ENCODE results near the gene CDK7.
"Not testable (repeated sequence)": the region's sequence is repeated elsewhere in the genome, so short reads cannot be mapped to it uniquely, and the experiment has no call there.

CDK7 gene

GRCh38 chr5:69237877-69238276, 3.2 kb downstream of the CDK7 start:
- no peak for FAIRE-seq
- no peak for DNase-seq (ENCODE audit: insufficient read length, low spot score)
- TF ChIP-seq CTCF (IDR thresholded peaks at IDR 0.05; ENCODE audit: insufficient read depth, missing control alignments): no peak

DNA sequence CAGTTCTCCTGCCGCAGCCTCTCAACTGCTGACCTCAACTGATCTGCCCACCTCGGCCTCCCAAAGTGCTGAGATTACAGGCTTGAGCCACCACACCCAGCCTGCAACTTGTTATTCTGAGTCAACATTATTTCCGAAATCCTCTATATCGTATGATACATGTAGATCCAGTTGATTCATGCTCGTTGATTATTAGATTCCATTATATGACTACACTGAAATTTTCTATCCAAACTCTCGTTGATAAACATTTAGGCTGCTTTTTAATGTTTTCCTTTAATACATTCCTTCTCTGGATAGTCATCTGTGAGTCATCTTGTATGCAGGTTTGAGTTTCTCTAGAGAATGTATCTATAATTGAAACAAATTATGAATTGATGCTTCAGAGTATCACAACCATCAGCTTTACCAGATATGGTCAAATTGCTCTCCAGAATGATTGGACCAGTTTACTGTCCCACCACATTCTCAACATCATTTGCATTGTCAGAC, 4.1 kb downstream of the CDK7 start:
- DNase-seq (ENCODE audit: insufficient read length, low spot score): no peak
- no peak for FAIRE-seq
- TF ChIP-seq CTCF (IDR thresholded peaks at IDR 0.05; ENCODE audit: insufficient read depth, missing control alignments): no peak

GRCh38 chr5:69242215-69242927, 7.7 kb downstream of the CDK7 start:
- DNase-seq (ENCODE audit: insufficient read length, low spot score) (no peak), FAIRE-seq (no peak)
- no peak for TF ChIP-seq CTCF (IDR thresholded peaks at IDR 0.05; ENCODE audit: insufficient read depth, missing control alignments)

DNA sequence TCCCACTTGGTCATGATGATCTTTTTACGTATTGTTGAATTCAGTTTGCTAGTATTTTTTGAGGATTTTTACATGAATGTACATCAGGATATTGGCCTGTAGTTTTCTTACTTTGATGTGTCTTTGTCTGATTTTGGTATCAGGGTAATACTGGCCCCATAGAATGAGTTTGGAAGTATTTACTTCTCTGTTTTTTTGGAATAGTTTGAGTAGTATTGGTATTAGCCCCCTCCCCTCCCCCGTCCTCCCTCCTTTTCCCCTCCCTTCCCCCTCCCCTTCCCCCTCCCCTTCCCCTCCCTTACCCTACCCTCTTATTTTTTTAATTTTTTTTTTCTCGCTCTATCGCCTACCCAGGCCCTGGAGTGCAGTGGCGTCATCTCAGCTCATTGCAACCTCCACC, 10.3 kb downstream of the CDK7 start:
- TF ChIP-seq CTCF (IDR thresholded peaks at IDR 0.05; ENCODE audit: insufficient read depth, missing control alignments): no peak
- no peak for DNase-seq (ENCODE audit: insufficient read length, low spot score)
- FAIRE-seq: no peak

DNA sequence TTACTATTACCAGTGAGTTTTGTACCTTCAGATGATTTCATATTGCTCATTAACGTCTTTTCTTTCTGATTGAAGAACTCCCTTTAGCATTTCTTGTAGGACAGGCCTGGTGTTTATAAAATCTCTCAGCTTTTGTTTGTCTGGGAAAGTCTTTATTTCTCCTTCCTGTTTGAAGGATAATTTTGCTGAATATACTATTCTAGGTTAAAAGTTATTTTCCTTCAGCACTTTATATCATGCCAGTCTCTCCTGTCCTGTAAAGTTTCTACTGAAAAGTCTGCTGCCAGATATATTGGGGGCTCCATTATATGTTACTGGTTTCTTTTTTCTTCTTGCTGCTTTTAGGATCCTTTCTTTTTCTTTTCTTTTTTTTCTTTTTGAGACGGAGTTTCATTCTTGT, 13.3 kb downstream of the CDK7 start:
- no peak for TF ChIP-seq CTCF (IDR thresholded peaks at IDR 0.05; ENCODE audit: insufficient read depth, missing control alignments)
- DNase-seq (ENCODE audit: insufficient read length, low spot score): no peak
- no peak for FAIRE-seq

- no peak for DNase-seq (ENCODE audit: insufficient read length, low spot score)
- FAIRE-seq: no peak
- no peak for TF ChIP-seq CTCF (IDR thresholded peaks at IDR 0.05; ENCODE audit: insufficient read depth, missing control alignments)
These were observed 15.9 kb downstream of the CDK7 start for GRCh38 chr5:69250593-69250992.

DNA sequence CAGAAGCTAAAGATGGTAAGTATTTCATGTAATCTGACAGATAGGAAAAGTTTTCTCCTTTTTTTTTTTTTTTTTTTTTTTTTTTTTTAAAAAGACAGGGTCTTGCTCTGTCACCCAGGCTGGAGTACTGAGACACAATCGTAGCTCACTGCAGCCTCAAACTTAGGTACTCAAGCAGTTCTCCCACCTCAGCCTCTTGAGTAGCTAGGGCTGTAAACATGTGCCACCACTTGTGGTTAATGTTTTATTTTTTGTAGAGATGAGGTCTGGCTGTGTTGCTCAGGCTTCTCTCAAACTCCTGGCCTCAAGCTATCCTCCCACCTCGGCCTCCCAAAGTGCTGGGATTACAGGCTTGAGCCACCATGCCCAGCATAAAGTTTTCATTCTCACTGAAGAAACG, 17.8 kb downstream of the CDK7 start:
- DNase-seq (ENCODE audit: insufficient read length, low spot score) (no peak), FAIRE-seq (no peak)
- TF ChIP-seq CTCF (IDR thresholded peaks at IDR 0.05; ENCODE audit: insufficient read depth, missing control alignments): no peak

DNA sequence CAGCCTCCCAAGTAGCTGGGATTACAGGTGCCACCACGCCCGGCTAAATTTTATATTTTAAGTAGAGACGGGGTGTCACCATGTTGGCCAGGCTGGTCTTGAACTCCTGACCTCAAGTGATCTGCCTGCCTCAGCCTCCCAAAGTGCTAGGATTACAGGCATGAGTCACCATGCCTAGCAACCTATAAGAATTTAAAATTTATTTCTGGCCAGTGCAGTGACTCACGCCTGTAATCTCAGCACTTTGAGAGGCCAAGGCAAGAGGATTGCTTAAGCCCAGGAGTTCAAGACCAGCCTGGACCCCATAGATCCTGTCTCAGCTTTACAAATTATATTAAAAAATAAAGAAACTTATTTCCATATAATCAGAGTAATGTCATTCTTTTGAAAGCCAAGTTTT, 21.3 kb downstream of the CDK7 start:
- DNase-seq (ENCODE audit: insufficient read length, low spot score); FAIRE-seq: not testable (repeated sequence)

Measured in D721Med (cell line).